OCI-LY1 (cell line): ENCODE data around the gene BMP8A.

Experiments
- H2AFZ ChIP-seq: fragments of 200-600 bp; sonication (generic), shearing (Covaris generic); 2 replicates; pipeline ENCODE4 v1.6.0; 2014; ENCODE audit warnings: antibody characterized with exemption, mild to moderate bottlenecking, low read length
- H3F3A ChIP-seq: fragments of 200-600 bp; sonication (generic), shearing (Covaris generic); 2 replicates; pipeline ENCODE4 v1.6.0; 2014; ENCODE audit warnings: mild to moderate bottlenecking, antibody characterized with exemption, low read length, moderate library complexity; ENCODE audit not compliant: insufficient read depth
- H3K27ac ChIP-seq: fragments of 200-600 bp; sonication (generic); 2 replicates; pipeline ENCODE4 v1.5.1; 2014; ENCODE audit warnings: low read length, mixed run types, mild to moderate bottlenecking, low read depth; ENCODE audit not compliant: poor library complexity, severe bottlenecking
- H3K27me3 ChIP-seq: fragments of 200-600 bp; sonication (generic); 2 replicates; pipeline ENCODE4 v1.6.0; 2014; ENCODE audit warnings: antibody characterized with exemption, mild to moderate bottlenecking, low read length, moderate library complexity; ENCODE audit not compliant: insufficient read depth
- H3K36me3 ChIP-seq: fragments of 200-600 bp; sonication (generic); 2 replicates; pipeline ENCODE4 v1.6.1; 2014; ENCODE audit warnings: mild to moderate bottlenecking, antibody characterized with exemption, low read length, moderate library complexity, mixed read lengths; ENCODE audit not compliant: insufficient read depth
- H3K4me1 ChIP-seq: fragments of 200-600 bp; sonication (generic); 2 replicates; pipeline ENCODE4 v1.5.1; 2014; ENCODE audit warnings: mild to moderate bottlenecking, low read length, moderate library complexity; ENCODE audit not compliant: insufficient read depth, severe bottlenecking
- H3K4me2 ChIP-seq: fragments of 200-600 bp; sonication (generic), shearing (Covaris generic); 2 replicates; pipeline ENCODE4 v1.6.1; 2014; ENCODE audit warnings: low read length
- H3K4me3 ChIP-seq: fragments of 200-600 bp; sonication (generic); 2 replicates; pipeline ENCODE4 v1.5.1; 2014; ENCODE audit warnings: low read length, low read depth, mild to moderate bottlenecking, mixed read lengths; ENCODE audit not compliant: poor library complexity, severe bottlenecking
- H3K79me2 ChIP-seq: fragments of 200-600 bp; shearing (Covaris generic); 2 replicates; pipeline ENCODE4 v1.6.1; 2016; ENCODE audit warnings: mixed run types, low read length, mixed read lengths; ENCODE audit not compliant: insufficient read depth
- H3K9ac ChIP-seq: fragments of 200-600 bp; sonication (generic), shearing (Covaris generic); 2 replicates; pipeline ENCODE4 v1.6.1; 2014; ENCODE audit warnings: mild to moderate bottlenecking, low read length, mixed read lengths
- H3K9me2 ChIP-seq: fragments of 200-600 bp; sonication (generic), shearing (Covaris generic); 2 replicates; pipeline ENCODE4 v1.6.1; 2014; ENCODE audit warnings: low read depth, mild to moderate bottlenecking, low read length, mixed read lengths
- H3K9me3 ChIP-seq: fragments of 200-600 bp; shearing (Covaris generic); 2 replicates; pipeline ENCODE4 v1.6.1; 2014; ENCODE audit warnings: low read length, mixed read lengths
- H4K20me1 ChIP-seq: fragments of 200-600 bp; sonication (generic), shearing (Covaris generic); 2 replicates; pipeline ENCODE4 v1.6.0; 2016; ENCODE audit warnings: mild to moderate bottlenecking, low read length; ENCODE audit not compliant: insufficient read depth
- EZH2 ChIP-seq: fragments of 200-600 bp; sonication (generic), shearing (Covaris generic); IDR thresholded peaks from 2 replicates; pipeline ENCODE4 v1.8.0; 2017; ENCODE audit warnings: borderline replicate concordance, mixed run types, mild to moderate bottlenecking, antibody characterized with exemption, low read length, moderate library complexity, mixed read lengths
- TF ChIP-seq, protein P1 (sequence below): fragments of 200-600 bp; sonication (generic), shearing (Covaris generic); IDR thresholded peaks from 2 replicates; pipeline ENCODE4 v1.5.1; 2017; ENCODE audit warnings: mild to moderate bottlenecking, antibody characterized with exemption, low read length, moderate library complexity, mixed read lengths

BMP8A gene

GRCh38 chr1:39533442-39533841, 42.0 kb downstream of the BMP8A start:
- Histone ChIP-seq H3K4me1 (no peaks in the 10 kb centered on the region), H3K4me3 (no peak overlapping the region), H4K20me1 (no peaks in the 10 kb centered on the region), H3K36me3 (peaks cover 13% of the 10 kb centered on the region), H3K79me2 (no peaks in the 10 kb centered on the region), H3K27ac (no peak overlapping the region), H3K9ac (no peak overlapping the region), H3K4me2 (no peak overlapping the region), H3F3A (no peaks in the 10 kb centered on the region), H3K27me3 (no peaks in the 10 kb centered on the region), H3K9me2 (no peaks in the 10 kb centered on the region), H3K9me3 (no peaks in the 10 kb centered on the region), H2AFZ (no peak overlapping the region)
- TF ChIP-seq, protein P1, sequence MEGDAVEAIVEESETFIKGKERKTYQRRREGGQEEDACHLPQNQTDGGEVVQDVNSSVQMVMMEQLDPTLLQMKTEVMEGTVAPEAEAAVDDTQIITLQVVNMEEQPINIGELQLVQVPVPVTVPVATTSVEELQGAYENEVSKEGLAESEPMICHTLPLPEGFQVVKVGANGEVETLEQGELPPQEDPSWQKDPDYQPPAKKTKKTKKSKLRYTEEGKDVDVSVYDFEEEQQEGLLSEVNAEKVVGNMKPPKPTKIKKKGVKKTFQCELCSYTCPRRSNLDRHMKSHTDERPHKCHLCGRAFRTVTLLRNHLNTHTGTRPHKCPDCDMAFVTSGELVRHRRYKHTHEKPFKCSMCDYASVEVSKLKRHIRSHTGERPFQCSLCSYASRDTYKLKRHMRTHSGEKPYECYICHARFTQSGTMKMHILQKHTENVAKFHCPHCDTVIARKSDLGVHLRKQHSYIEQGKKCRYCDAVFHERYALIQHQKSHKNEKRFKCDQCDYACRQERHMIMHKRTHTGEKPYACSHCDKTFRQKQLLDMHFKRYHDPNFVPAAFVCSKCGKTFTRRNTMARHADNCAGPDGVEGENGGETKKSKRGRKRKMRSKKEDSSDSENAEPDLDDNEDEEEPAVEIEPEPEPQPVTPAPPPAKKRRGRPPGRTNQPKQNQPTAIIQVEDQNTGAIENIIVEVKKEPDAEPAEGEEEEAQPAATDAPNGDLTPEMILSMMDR, result no peak
- TF ChIP-seq EZH2, result no peak

- Histone ChIP-seq H3K9me2 (no peaks in the 10 kb centered on the region), H4K20me1 (no peaks in the 10 kb centered on the region), H3K79me2 (no peaks in the 10 kb centered on the region), H3F3A (no peaks in the 10 kb centered on the region), H3K4me2 (no peak overlapping the region), H3K27ac (no peak overlapping the region), H3K9ac (no peak overlapping the region), H2AFZ (no peak overlapping the region), H3K36me3 (no peaks in the 10 kb centered on the region; the same call in 1 of the 2 replicates), H3K27me3 (no peaks in the 10 kb centered on the region), H3K4me3 (no peak overlapping the region), H3K4me1 (no peaks in the 10 kb centered on the region), H3K9me3 (no peaks in the 10 kb centered on the region)
- TF ChIP-seq EZH2, result no peak
- TF ChIP-seq, protein P1, result no peak
Measured at GRCh38 chr1:39538531-39539251, 47.3 kb downstream of the BMP8A start.

DNA sequence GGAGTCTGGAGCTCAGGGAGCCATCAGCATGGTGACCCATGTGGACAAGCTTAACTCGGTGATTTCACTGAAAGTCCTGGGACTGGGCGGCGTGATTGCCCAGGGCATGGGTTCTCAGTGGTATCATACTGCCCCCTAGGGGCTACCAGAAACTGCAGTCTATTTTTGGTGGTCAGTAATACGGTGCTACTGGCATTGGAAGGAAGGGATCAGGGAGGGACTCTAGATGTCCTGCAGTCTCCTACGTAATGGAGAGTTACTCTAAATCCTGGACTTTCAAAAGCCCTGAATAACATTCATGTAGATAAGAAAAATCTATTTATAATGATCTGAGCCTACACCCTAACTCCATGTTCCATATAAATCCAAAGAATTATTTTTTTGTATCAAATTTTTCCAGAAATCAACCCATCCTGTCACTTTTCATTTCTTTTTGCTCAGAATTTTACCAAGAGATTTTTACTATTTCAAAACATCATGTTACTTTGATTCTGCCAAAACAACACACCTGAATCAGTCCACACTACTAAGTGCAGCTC, 47.9 kb downstream of the BMP8A start:
- no peaks in the 10 kb centered on the region for H3K9me3 ChIP-seq
- H2AFZ ChIP-seq, result no peak overlapping the region
- no peaks in the 10 kb centered on the region for H3K79me2 ChIP-seq
- H4K20me1 ChIP-seq, result no peaks in the 10 kb centered on the region
- no peak overlapping the region for H3K4me2 ChIP-seq
- H3K9ac ChIP-seq, result no peak overlapping the region
- no peak overlapping the region for H3K27ac ChIP-seq
- TF ChIP-seq, protein P1, result peak; percentile 96
- TF ChIP-seq EZH2, result no peak
- H3K27me3 ChIP-seq, result no peaks in the 10 kb centered on the region
- H3F3A ChIP-seq, result no peaks in the 10 kb centered on the region
- no peaks in the 10 kb centered on the region for H3K9me2 ChIP-seq
- no peaks in the 10 kb centered on the region; the same call in 1 of the 2 replicates for H3K36me3 ChIP-seq
- no peak overlapping the region for H3K4me3 ChIP-seq
- no peaks in the 10 kb centered on the region for H3K4me1 ChIP-seq
